ENCODE data around the gene VMP1.

DNA sequence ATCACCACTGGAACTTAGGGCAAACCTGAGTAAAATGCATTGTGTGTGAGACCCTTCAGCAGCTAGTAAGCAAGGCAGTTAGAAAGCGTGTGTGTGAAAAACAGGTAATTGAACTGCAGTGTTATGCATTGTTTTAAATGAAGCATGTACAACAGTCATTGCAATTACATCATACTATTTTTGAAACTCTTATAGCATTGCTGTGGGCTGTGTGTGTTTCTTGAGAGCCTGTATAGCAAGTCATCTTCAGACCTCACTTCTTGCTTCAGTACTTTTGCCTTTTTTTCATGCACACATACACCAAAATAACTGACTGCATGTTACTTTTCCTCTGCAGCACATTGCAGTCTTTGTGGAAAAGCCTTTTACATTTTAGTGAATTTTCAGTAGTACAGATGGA lies 19.4 kb upstream of the VMP1 start:
- no peak for TF ChIP-seq POLR2AphosphoS5 (IDR thresholded peaks at IDR 0.05)
- TF ChIP-seq, protein P1, sequence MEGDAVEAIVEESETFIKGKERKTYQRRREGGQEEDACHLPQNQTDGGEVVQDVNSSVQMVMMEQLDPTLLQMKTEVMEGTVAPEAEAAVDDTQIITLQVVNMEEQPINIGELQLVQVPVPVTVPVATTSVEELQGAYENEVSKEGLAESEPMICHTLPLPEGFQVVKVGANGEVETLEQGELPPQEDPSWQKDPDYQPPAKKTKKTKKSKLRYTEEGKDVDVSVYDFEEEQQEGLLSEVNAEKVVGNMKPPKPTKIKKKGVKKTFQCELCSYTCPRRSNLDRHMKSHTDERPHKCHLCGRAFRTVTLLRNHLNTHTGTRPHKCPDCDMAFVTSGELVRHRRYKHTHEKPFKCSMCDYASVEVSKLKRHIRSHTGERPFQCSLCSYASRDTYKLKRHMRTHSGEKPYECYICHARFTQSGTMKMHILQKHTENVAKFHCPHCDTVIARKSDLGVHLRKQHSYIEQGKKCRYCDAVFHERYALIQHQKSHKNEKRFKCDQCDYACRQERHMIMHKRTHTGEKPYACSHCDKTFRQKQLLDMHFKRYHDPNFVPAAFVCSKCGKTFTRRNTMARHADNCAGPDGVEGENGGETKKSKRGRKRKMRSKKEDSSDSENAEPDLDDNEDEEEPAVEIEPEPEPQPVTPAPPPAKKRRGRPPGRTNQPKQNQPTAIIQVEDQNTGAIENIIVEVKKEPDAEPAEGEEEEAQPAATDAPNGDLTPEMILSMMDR (IDR thresholded peaks at IDR 0.05) = no peak
- no peak for TF ChIP-seq POLR2A (IDR thresholded peaks at IDR 0.05)

All from suprapubic skin (tissue), 4 donors.